GM18873 (cell line): ENCODE data around the gene SPSB2.

ENCODE experiments used
- ATAC-seq: cut with Tn5 transposase; IDR thresholded peaks from one replicate; pipeline ENCODE4 v1.9.1; 2021; ENCODE audit warnings: mild to moderate bottlenecking, moderate library complexity, moderate number of reproducible peaks; ENCODE audit not compliant: unreplicated experiment, low FRiP score

The SPSB2 gene

DNA sequence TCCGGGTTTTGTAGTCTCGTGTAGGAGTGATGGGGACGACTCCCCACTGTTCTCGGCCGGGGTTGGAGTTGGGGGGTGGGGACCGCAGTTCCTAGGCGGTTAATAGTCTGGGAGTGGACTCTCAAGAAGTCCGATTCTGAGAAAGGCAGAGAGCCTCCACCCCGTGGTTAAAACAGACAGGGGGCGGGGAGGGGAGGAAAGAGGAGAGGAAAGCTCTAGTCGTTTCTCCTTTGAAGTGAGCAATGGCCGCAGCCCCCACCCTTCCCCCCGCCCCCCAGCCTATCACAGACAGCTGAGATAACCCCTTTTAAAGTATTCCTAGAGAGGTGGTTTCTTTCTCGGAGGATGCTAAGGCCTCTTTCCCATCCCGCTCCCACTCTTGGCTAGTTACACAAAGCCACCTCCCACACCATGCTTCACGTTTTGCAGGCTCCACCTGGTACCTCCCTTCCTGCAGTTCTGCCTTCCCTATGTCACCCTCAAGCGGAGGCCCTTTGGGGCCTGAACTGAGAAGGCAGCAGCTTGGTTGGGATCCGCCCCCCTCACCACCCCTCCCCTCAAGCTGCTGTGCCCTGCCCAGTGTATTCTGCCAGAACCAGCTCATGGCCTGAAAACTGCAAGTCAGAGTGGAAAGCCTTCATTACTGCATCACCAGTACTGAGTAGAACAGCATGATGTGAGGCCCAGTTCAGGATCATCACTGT, 20.3 kb downstream of the SPSB2 start:
- ATAC-seq: no peak

DNA sequence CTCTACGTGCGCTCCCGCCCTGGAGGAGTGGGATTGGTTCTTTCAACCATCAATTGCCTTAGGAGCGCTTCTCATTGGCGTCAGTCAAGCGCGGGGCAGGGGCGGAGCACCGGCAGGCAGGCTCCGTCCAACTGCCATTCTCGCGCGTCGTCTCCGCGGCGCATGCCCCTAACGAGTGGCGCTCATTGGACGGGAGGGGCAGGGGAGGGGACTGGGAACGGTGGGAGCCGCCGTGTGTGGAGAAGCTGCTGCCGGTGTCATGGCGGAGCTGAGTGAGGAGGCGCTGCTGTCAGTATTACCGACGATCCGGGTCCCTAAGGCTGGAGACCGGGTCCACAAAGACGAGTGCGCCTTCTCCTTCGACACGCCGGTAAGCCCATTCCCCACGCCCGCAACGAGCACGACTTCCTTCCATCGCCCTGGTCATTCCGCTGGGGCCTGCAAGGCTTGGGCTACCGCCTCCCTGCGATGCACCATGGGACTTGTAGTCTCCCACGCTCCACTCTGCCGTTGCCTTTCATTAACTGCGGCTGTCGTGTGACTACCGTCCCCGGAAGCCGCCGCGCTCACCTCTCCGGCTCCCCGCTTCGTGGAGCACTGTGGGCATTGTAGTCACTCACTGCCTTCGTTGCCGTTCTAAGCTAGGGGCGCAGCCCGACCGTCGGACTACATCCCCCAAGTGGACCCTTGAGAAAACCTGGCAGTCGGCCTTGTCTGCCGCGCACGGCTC, 21.0 kb downstream of the SPSB2 start, which contains the start of gene USP5:
USP5 (plus strand) TSS at position 230 of the 730 bp plus-strand sequence; CDS start at position 260, 30 bp downstream.
- peak; percentile 68 for ATAC-seq

DNA sequence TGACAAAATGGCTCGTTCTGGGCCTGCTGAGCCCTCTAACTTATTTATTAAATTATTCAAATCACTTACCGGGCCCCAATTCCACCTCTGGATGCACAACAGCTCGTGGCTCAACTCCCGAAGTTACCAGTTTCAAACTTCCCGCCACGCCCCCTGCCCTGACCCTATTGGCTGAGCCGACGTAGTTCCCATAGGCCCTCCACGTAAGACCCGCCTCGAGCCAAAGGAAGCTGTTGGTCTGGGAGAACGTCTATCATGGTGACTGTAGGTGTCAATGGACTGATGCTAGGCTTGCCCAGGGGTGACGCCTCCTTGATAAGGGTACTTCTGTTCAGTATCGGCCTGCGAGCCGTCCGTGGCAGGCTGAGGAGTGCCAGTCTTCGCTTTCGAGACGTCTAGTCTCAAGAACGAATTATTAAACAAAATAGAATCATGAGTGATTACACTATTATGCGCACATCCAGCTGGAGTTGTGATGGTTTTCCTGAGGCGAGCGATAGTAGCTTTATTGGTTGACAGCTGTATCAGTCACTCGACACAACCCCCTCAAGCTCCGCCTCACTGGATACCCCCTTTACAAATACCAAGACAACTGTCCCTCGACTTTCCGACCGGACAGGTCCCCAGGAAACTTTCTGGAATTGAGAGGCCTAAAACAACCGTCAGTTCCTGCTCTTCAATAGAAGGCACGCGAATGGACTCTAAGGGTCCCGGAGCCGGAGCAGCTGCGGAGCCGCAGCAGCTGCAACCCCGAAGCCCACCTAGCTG, 21.8 kb downstream of the SPSB2 start, which contains the start of gene CDCA3:
CDCA3 (minus strand) TSS at position 134 of the 768 bp plus-strand sequence. CDS start 334 bp downstream, outside the sequence.
- ATAC-seq: peak; percentile 44

DNA sequence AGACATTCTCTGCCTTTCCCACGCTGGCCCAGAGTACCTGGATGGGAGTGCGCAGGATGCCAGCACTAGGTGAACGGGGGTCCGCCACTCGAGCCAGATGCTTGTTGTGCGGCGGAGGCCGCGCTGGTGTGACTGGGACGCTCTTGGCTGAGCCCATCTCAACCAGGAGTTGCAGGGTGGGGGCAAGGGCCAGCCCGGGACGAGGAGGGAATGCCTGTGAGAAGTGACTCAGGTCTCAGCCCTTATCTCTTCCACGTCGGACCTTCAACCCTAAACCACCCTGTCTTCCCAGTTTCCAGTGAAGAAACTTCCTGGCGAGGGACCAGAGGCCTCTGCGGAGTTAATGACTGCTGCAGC, 22.3 kb downstream of the SPSB2 start:
- ATAC-seq: no peak

DNA sequence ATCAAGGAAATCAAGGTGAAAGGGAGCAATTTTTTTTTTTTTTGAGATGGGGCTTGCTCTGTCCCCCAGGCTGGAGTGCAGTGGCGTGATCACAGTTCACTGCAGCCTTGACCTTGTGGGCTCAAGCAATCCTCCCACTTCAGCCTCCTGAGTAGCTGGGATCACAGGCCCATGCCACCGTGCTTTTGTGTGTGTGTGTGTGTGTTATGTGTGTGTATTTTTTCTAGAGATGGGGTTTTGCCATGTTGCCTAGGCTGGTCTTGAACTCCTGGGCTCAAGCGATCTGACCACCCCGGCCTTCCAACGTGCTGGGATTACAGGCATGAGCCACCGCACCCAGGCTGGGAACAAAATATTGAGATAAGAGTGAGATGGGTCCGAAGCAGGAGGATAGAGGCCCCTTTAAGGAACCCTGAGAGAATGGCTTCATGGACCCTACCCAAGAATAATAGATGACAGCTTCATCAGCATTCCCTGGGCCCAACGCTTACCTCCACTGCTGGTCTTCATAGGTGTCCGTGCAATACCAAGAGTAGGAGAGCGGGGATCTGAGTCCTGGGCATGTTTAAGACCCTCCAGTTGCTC, 23.0 kb downstream of the SPSB2 start:
- no peak for ATAC-seq

DNA sequence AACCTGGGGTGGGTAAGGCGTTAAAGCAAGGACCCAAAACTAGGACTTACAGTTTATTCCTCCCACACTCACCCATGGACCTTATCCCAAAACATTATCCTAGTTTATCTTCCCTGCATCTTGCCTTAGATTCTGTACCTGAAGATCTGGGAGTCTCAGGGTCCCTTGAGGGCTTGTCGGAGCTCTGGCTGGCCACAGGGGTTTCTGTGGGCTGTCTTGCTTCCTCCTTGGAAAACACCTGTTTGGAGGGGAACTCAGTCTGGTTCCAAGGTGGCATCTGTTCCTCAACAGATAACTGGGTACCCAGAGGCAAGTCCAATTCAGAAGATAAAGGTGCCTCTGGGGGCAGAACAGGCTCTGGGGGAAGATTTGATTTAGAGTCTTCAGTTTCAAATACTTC, 23.7 kb downstream of the SPSB2 start:
- no peak for ATAC-seq

DNA sequence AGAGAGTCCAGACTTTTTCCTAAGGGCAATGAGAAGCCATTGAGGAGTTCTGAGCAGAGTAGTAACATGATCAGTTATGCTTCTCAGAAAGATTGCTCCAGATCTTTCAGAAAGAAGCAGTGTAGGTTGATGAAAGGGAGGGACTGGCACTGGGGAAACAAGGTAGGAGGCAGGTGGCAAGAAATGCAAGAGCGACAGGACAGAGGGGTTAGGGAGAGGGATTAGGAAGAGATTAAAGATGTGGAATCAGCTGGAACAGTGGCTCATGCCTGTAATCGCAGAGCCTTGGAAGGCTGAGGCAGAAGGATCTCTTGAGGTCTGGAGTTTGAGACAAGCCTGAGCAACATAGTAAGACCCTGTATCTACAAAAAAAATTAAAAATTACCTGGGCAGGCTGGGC, 25.4 kb downstream of the SPSB2 start:
- no peak for ATAC-seq

DNA sequence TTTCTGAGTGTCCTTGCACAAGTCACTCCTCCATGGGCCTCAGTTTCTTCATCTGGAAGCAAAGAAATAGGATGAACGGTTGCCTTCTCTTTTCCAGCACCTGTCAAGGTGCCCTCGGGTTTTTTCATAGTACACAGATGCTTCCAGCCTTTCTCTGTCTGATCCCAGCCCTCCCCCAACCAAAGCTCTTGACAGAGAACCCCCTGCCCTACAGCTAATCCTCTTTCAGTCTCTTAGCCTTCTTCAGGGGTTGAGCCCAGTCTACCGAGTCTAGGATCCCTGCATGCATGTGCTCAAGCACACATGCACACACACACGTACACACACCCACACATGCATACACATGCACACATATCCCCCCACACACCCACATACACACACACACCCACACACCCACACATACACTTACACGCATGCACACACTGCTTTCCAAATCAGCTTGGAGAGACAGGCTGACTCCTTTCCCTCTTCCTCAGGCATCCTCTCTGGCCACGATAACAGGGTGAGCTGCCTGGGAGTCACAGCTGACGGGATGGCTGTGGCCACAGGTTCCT, 26.7 kb downstream of the SPSB2 start:
- no peak for ATAC-seq

DNA sequence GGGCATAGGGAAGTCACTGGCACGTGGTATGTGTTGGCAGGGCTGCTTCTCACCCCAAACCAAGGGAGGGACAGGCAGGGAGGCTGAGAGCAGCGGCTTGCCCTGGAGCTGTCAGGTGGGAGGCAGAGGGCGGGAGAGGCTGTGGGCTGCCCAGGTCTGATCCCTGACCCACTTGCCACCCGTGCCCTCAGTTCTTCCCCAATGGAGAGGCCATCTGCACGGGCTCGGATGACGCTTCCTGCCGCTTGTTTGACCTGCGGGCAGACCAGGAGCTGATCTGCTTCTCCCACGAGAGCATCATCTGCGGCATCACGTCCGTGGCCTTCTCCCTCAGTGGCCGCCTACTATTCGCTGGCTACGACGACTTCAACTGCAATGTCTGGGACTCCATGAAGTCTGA, 27.7 kb downstream of the SPSB2 start:
- no peak for ATAC-seq

DNA sequence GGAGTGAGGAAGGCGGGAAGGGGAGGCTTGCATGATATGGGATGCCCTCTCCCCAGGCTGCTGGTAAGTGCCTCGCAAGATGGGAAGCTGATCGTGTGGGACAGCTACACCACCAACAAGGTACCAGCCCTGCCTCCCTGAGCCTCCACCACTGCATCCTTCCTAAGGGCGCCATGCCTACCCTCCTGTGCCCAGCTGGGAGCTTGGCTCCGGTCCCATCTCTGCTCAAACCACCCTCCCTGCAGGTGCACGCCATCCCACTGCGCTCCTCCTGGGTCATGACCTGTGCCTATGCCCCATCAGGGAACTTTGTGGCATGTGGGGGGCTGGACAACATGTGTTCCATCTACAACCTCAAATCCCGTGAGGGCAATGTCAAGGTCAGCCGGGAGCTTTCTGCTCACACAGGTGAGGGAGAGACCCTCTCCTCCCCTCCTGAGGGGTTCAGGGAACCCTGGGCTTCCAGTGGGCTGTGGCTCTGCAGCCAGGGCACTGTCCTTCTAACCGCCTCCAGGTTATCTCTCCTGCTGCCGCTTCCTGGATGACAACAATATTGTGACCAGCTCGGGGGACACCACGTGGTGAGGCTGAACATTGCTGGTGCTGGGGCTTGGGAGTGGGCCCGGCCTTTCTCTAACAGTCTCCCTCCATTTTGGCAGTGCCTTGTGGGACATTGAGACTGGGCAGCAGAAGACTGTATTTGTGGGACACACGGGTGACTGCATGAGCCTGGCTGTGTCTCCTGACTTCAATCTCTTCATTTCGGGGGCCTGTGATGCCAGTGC, 29.8 kb downstream of the SPSB2 start:
- ATAC-seq: no peak

DNA sequence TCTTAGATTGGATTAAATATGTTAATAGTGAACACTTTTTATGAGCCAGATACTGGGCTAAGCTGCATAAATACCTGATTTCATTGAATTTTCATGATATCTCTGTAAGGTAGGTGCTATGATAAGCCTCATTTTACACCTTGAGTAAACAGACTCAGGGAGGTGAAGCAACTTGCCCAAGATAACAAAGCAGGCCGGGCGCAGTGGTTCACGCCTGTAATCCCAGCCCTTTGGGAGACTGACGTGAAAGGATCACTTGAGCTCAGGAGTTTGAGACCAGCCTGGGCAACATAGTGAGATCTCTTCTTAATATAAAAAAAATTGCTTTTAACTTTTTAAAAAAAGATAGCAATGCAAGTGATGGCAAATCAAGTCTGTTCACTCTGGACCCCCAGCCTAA, 31.0 kb downstream of the SPSB2 start:
- ATAC-seq: no peak

DNA sequence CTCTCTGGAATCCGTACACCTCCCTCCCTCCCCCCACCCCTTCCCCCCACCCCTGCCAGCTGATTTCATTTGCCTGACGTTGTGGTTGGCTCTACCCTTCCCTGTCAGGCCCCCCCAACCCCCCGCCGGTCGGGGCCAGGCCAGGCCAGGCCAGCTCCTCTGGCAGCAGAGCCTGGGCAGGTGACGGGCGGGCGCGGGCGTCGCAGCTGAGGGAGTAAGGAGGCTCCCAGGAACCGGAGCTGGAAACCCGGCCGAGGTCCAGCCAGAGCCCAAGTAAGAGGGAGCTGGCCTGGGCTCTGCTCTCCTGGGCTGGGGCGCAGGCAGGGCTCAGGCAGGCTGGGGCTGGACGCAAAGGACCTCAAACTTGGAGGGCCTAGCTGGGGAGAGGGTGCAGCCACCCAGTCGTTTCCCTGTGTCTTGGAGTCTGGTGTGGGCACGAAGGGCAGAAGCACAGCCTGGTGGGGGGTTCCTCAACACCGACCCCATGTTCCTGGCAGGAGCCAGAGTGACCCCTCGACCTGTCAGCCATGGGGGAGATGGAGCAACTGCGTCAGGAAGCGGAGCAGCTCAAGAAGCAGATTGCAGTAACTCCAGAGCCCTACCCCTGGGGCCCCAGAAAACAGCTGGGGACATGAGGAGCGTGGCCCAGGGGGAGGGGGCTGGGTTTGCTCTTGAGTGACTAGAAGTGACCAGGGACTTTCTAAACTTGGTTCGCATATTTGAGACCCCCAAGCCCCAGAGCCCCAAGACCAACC, 32.2 kb downstream of the SPSB2 start, which contains the start of gene GNB3:
GNB3 (plus strand) TSS at position 165 of the 755 bp plus-strand sequence; CDS start at position 528, 363 bp downstream.
- no peak for ATAC-seq

DNA sequence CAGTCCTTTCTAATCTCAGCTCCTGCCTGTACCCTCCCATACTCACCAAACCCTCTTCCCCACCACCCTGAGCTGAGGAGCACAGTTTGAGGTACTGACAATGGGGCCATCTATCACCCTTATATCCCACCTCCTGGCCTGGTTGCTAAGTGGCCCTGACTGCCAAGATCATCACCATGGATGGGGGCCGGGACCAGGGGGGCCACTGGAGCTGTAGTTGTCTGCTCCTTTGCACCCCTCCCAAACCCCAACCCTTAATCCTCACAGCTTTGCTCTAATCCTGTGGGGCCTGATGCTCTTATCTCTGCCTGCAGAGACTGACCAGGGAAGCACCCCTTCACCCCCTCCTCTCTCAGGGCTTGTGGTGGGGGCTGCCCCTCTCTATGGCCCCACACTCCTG, 32.8 kb downstream of the SPSB2 start:
- peak; percentile 7 for ATAC-seq

DNA sequence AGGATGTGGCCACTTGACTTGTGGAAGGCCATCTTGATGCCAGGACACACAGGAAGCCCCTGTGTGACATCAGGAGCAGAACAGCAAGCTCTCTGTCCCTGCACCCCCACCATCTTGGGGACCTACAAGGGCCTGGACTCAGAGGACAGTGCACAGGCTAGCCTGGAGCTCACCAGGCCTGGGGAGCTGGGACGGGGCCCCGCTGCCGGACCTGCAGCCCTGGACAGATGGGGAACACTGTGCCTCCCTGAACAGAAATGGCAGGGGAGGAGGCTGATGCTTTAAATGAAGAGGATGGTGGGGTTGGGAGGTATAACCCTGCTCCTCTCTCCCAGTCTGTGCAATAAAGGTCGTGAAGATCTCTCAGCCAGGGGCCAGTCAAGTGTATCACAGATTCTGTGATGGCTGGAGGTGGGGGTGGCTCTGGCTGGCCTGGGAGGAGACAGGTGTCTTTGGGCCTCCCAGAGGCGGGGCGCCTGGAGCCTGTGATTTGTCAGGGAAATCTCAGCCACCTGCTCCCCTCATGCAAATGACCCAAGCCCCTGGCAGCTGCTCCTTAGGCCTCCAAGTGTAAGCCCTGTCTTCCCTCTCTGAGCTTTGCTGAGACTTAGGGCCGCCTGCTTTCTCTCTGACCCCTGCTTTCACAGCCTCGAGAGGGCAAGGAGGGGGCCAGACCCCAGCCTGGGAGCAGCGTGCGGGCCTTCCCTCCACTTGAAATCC, 33.5 kb downstream of the SPSB2 start:
- ATAC-seq: peak; percentile 71

DNA sequence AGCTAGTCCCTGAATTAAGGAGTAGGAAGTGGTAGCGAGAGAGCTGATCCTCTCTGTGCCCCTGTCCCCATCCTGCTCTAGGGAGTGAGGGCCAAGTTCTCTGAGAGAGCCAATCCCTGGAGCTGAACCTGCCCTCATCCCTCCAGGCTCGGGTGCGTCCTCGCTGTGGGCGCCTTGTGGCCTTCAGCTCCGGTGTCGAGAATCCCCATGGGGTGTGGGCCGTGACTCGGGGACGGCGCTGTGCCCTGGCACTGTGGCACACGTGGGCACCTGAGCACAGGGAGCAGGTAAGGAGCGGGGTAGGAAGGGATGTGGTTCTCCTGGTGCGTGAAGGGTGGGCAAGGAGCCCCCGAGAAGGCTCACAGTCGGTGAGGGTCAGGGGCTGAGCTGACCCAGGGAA, 34.2 kb downstream of the SPSB2 start:
- ATAC-seq: no peak

DNA sequence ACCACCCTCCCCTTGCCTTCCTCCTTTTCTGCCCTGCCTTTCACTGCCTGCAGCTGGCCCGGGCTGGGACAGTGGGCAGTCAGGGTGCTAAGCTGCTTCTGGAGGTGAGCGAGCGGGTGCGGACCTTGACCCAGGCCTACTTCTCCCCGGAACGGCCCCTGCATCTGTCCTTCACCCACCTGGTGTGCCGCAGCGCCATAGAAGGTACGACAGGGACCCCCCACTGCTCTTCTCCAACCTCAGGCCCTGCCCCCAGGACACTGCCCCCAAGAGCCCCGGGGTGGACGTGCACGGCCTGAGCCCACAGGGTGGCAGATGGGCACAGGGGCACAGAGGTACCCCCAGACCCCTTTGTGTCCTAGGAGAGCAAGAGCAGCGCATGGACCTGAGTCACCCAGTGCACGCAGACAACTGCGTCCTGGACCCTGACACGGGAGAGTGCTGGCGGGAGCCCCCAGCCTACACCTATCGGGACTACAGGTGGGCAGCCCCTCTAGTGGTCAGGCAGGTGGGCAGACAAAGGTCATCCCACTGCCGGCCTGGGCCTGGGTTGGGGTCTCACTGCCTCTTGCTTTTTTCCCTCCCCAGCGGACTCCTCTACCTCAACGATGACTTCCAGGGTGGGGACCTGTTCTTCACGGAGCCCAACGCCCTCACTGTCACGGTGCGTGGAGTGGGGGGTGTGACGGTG, 35.6 kb downstream of the SPSB2 start:
- no peak for ATAC-seq

DNA sequence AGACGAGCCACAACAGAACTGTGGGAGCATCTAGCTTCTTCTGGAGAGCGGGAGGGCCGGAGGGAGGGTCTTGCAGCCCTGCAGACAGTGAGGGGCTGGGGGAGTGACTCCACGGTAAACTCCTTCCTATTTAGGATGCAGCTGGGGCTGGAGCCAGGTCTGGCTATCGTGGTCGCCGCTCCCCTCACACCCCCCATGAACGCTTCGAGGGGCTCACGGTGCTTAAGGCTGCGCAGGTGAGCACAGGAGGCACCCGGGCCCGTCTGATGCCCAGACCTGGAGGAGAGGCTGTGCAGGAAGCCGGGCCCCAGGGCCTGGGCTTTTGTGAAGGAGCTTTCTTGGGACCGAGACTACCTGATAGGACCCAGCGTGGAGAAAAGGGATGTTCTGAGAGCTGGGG, 36.3 kb downstream of the SPSB2 start:
- no peak for ATAC-seq

DNA sequence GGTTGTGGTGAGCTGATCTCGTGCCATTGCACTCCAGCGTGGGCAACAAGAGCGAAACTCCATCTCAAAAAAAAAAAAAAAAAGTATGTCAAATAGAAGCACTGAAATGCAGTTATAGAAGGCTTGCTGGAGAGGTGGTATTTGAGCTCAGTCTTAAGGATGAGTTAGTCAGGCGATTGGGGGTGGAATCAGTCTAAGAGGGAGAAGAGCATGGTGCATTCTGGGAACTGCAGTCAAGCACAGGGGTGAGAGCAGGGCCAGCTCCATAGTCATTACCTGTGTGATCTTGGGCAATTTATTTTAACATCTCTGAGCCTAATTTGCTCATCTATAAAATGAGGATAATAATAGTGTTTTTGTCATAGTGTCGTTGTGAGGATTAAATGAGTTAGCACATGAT, 38.2 kb downstream of the SPSB2 start:
- no peak for ATAC-seq
